Measurements from ENCODE around the gene SALL2. TPM values are rescaled to one million over a fixed set of nuclear protein-coding genes. Genes with fewer than 3 reads are reported as not detected.
A peak's percentile ranks its signal among the peaks of the same experiment; 100 is the strongest.

The SALL2 gene
- total and polyA plus RNA-seq, 2 of the 8 experiments (the other 6 are each of a cell fraction or from before 2014, with no cell fraction given): 310 to 360 TPM

GRCh38 chr14:21526672-21527317 lies 649 bp upstream of the SALL2 start:
- peak overlapping the region; percentile 81 to 87 for H3K4me2 ChIP-seq (ENCODE audit: insufficient read depth in 1 of 2, low read depth in 2 of 2, low read length in 2 of 2)
- peak overlapping the region; percentile 68 for H4K5ac ChIP-seq (ENCODE audit: insufficient read length, low read depth, low read length)
- peaks cover 20 to 74% of the 10 kb centered on the region in 2 experiments for H3K79me2 ChIP-seq (ENCODE audit: control insufficient read depth in 1 of 2, insufficient read depth in 2 of 2, low read length in 2 of 2)
- CTCF ChIA-PET (ENCODE audit: partially characterized antibody): interaction anchor here (0.7 to 7.6 kb wide), 15 partner anchors 8 to 88 kb away, joined by 3 to 59 read pairs (median 5); partner anchors contain the start of genes METTL3, RAB2B and TOX4
- H3K4me3 ChIP-seq (ENCODE audit: extremely low read depth in 1 of 4, insufficient read depth in 2 of 4, low read depth in 3 of 4, low read length in 4 of 4): peak overlapping the region; percentile 34 to 82 (median 56)
- POLR2A ChIA-PET (ENCODE audit: partially characterized antibody): interaction anchor here (0.6 to 32.5 kb wide), 26 partner anchors 7 to 243 kb away, joined by 3 to 769 read pairs (median 6); partner anchors contain the start of genes METTL3, RAB2B, SALL2 and TOX4
- peaks cover 0 to 30% of the 10 kb centered on the region in 2 experiments for H4K20me1 ChIP-seq (replicated peaks in 1 of 2; ENCODE audit: control insufficient read depth in 1 of 2, insufficient read depth in 2 of 2, low read length in 2 of 2)
- no peak overlapping the region for H3K14ac ChIP-seq (ENCODE audit: insufficient read length)
- DNase-seq (ENCODE audit: low read depth in 1 of 2, low spot score in 2 of 2) (peak; percentile 78 to 79), FAIRE-seq (peak; percentile 87)
- peak overlapping the region; percentile 80 for H4K91ac ChIP-seq (replicated peaks; ENCODE audit: insufficient read length, low read length)
- H2BK15ac ChIP-seq (ENCODE audit: low read length): 0 out of 2 replicates have a peak overlapping the region, but pooled peaks have one; percentile 65
- H3K27ac ChIP-seq (ENCODE audit: low read depth, low read length): peak overlapping the region; percentile 90
- no peak overlapping the region for H2AK5ac ChIP-seq (ENCODE audit: low read depth, low read length)
- H3K79me1 ChIP-seq (ENCODE audit: low read depth, low read length): peaks cover 23% of the 10 kb centered on the region
- peaks cover 24 to 61% (median 32%) of the 10 kb centered on the region in 4 experiments for H3K36me3 ChIP-seq (ENCODE audit: control insufficient read depth in 2 of 4, insufficient read depth in 4 of 4, low read length in 3 of 4)
- peak overlapping the region; percentile 99 for H2BK12ac ChIP-seq (ENCODE audit: low read depth, low read length)
- 2% methylated on average over 13 of the region's 13 CpGs; no CpG with 5 or more reads in 1 of the 2 experiments for WGBS, 2 experiments (ENCODE audit: extremely low coverage in 1 of 2, insufficient coverage in 1 of 2, insufficient read length in 1 of 2, insufficient replicate concordance in 2 of 2, low coverage in 1 of 2, low lambda C conversion rate in 2 of 2, missing lambda C conversion rate in 1 of 2)
- H3K23me2 ChIP-seq (ENCODE audit: low read depth, low read length): peaks cover 14% of the 10 kb centered on the region
- peak overlapping the region; percentile 97 for H2BK5ac ChIP-seq (ENCODE audit: low read depth, low read length)
- peak overlapping the region; percentile 94; the same call in 1 of the 2 replicates for H3K18ac ChIP-seq (ENCODE audit: extremely low read depth, low read length)
- H3K56ac ChIP-seq (replicated peaks; ENCODE audit: insufficient read length, low read depth, low read length): peak overlapping the region; percentile 74
- H3K9me3 ChIP-seq (ENCODE audit: insufficient read depth in 2 of 2, low read depth in 1 of 2, low read length in 1 of 2): no peaks in the 10 kb centered on the region
- no peak overlapping the region for H3K23ac ChIP-seq (ENCODE audit: insufficient read length)
- H2AFZ ChIP-seq (ENCODE audit: low read length): no peak overlapping the region
- H2BK20ac ChIP-seq (ENCODE audit: low read length): peak overlapping the region; percentile 29; the same call in 1 of the 2 replicates
- H3K9ac ChIP-seq (replicated peaks in 1 of 4; ENCODE audit: extremely low read depth in 1 of 4, low read depth in 3 of 4, low read length in 3 of 4): peak overlapping the region in 3 of 4 experiments; percentile 70 to 81 (median 71); a peak in 6 of 7 replicates
- H4K8ac ChIP-seq (ENCODE audit: extremely low read depth, insufficient read depth, low read length): peak overlapping the region; percentile 42; the same call in 1 of the 2 replicates
- H3K27me3 ChIP-seq (replicated peaks in 1 of 4; ENCODE audit: control insufficient read depth in 3 of 4, extremely low read depth in 1 of 4, insufficient read depth in 3 of 4, low read length in 3 of 4): no peaks in the 10 kb centered on the region
- H3K4me1 ChIP-seq (replicated peaks in 1 of 4; ENCODE audit: control insufficient read depth in 3 of 4, insufficient read depth in 4 of 4, low read length in 3 of 4): peaks cover 14 to 63% (median 41%) of the 10 kb centered on the region in 4 experiments
- peak overlapping the region; percentile 3 for H3K4ac ChIP-seq (replicated peaks; ENCODE audit: insufficient read length, low read depth, low read length)
- peak overlapping the region; percentile 91 for H2BK120ac ChIP-seq (replicated peaks; ENCODE audit: low read depth, low read length)
- TF ChIP-seq TCF12 (IDR thresholded peaks at IDR 0.05; ENCODE audit: low read depth, low read length): peak; percentile 93
- peak; percentile 72 for TF ChIP-seq ASH2L (IDR thresholded peaks at IDR 0.05; ENCODE audit: low read length)
- peak; percentile 47 to 65 for TF ChIP-seq POLR2A (IDR thresholded peaks at IDR 0.05; ENCODE audit: control extremely low read depth in 1 of 2, low read depth in 2 of 2, low read length in 2 of 2)
- peak; percentile 58 for TF ChIP-seq TAF7 (optimal IDR thresholded peaks at IDR 0.05; ENCODE audit: borderline replicate concordance, low read depth, low read length)
- TF ChIP-seq NRF1 (IDR thresholded peaks at IDR 0.05; ENCODE audit: low read depth, low read length): no peak
- peak; percentile 27; the same call in 1 of the 2 replicates for TF ChIP-seq TBP (IDR thresholded peaks at IDR 0.05; ENCODE audit: low read depth, low read length)
- 0 out of 2 replicates have a peak, but pooled peaks have one; percentile 15 for TF ChIP-seq MAX (IDR thresholded peaks at IDR 0.05)
- TF ChIP-seq KDM1A (IDR thresholded peaks at IDR 0.05; ENCODE audit: borderline replicate concordance, low read length): peak; percentile 8; the same call in 1 of the 2 replicates
